ENCODE measurements around the gene RAPGEF6. TPM values are rescaled to one million over a fixed set of nuclear protein-coding genes. Genes with fewer than 3 reads are reported as not detected.

Gene RAPGEF6
- total RNA-seq, 4 donors from 2014 or later = 14.0 to 23.7 (median 17.9) TPM

GRCh38 chr5:131514316-131515283 is 120.4 kb downstream of the RAPGEF6 start:
- H3K27me3 ChIP-seq = no peaks in the 10 kb centered on the region
- H3K9me3 ChIP-seq = no peaks in the 10 kb centered on the region
- no peak overlapping the region for H3K27ac ChIP-seq
- no peak for ATAC-seq
- H3K36me3 ChIP-seq = peaks cover 0 to 20% of the 10 kb centered on the region in 2 donors
- no peak overlapping the region for H3K4me3 ChIP-seq
- H3K4me1 ChIP-seq = no peaks in the 10 kb centered on the region
- WGBS, 2 donors (ENCODE audit: low coverage in 1 of 2) = 61 to 81% methylated on average over 5 to 6 of the region's 6 CpGs
- TF ChIP-seq POLR2AphosphoS5 (IDR thresholded peaks at IDR 0.05) = no peak
- TF ChIP-seq, protein P1, sequence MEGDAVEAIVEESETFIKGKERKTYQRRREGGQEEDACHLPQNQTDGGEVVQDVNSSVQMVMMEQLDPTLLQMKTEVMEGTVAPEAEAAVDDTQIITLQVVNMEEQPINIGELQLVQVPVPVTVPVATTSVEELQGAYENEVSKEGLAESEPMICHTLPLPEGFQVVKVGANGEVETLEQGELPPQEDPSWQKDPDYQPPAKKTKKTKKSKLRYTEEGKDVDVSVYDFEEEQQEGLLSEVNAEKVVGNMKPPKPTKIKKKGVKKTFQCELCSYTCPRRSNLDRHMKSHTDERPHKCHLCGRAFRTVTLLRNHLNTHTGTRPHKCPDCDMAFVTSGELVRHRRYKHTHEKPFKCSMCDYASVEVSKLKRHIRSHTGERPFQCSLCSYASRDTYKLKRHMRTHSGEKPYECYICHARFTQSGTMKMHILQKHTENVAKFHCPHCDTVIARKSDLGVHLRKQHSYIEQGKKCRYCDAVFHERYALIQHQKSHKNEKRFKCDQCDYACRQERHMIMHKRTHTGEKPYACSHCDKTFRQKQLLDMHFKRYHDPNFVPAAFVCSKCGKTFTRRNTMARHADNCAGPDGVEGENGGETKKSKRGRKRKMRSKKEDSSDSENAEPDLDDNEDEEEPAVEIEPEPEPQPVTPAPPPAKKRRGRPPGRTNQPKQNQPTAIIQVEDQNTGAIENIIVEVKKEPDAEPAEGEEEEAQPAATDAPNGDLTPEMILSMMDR (IDR thresholded peaks at IDR 0.05) = peak in 1 of 4 experiments; percentile 7

DNA sequence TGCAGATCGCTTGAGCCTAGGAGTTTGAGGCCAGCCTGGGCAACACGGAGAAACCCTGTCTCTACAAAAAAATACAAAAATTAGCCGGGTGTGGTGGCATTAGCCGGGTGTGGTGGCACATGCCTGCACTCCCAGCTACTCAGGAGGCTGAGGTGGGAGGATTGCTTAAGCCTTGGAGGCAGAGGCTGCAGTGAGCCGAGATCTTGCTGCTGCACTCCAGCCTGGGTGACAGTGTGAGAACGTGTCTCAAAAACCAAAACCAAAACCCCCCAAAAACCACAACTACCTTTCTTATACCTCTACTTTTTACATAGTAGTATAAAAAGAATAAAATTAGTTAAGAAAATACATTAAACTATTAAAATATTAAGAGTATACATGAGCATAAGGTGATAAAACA is 121.2 kb downstream of the RAPGEF6 start:
- 87 to 92% methylated on average over 2 to 4 of the region's 6 CpGs for WGBS, 2 donors (ENCODE audit: low coverage in 1 of 2)
- no peak for TF ChIP-seq POLR2A (IDR thresholded peaks at IDR 0.05)
- no peak for TF ChIP-seq POLR2AphosphoS5 (IDR thresholded peaks at IDR 0.05)
- TF ChIP-seq EP300 (IDR thresholded peaks at IDR 0.05) = no peak
- TF ChIP-seq, protein P1 (IDR thresholded peaks at IDR 0.05) = no peak
- Histone ChIP-seq H3K9me3 (no peaks in the 10 kb centered on the region), H3K27ac (no peak overlapping the region), H3K36me3 (peaks cover 0 to 18% of the 10 kb centered on the region in 2 donors), H3K4me3 (no peak overlapping the region), H3K27me3 (no peaks in the 10 kb centered on the region), H3K4me1 (no peaks in the 10 kb centered on the region)
- no peak for ATAC-seq

DNA sequence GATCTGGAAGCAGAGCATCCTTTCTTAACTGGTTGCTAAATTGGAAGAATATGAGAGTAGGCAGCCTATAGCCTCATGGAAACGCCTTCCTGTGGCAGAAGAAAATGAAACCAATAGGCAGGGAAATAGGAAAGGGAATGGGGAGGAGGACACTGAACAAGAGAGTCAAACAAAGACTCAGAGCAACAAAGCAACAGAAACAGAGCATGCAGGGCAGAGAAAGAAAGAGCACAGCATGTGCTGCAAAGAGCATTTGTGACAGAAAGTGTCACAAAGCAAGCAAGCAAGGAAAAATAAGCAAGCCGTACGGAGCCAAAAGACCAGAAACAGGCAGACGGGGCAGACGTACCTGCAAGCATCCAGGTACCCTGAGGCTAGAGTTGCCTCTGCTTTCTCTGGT is 123.1 kb downstream of the RAPGEF6 start:
- Histone ChIP-seq H3K36me3 (peaks cover 0 to 34% of the 10 kb centered on the region in 2 donors), H3K4me3 (no peak overlapping the region), H3K27ac (no peak overlapping the region), H3K27me3 (no peaks in the 10 kb centered on the region), H3K9me3 (no peaks in the 10 kb centered on the region), H3K4me1 (no peaks in the 10 kb centered on the region)
- no peak for ATAC-seq
- TF ChIP-seq POLR2A (IDR thresholded peaks at IDR 0.05) (no peak), EP300 (IDR thresholded peaks at IDR 0.05) (no peak), POLR2AphosphoS5 (IDR thresholded peaks at IDR 0.05) (no peak)
- TF ChIP-seq, protein P1 (IDR thresholded peaks at IDR 0.05) = no peak
- 84 to 90% methylated on average over 5 of the region's 5 CpGs for WGBS, 2 donors (ENCODE audit: low coverage in 1 of 2)

- no peak for TF ChIP-seq POLR2A (IDR thresholded peaks at IDR 0.05)
- TF ChIP-seq EP300 (IDR thresholded peaks at IDR 0.05) = no peak
- no peak for TF ChIP-seq POLR2AphosphoS5 (IDR thresholded peaks at IDR 0.05)
- TF ChIP-seq, protein P1 (IDR thresholded peaks at IDR 0.05) = no peak
- no peak for ATAC-seq
- no peaks in the 10 kb centered on the region for H3K9me3 ChIP-seq
- H3K4me1 ChIP-seq = no peaks in the 10 kb centered on the region
- peaks cover 0 to 51% of the 10 kb centered on the region in 2 donors for H3K36me3 ChIP-seq
- H3K27ac ChIP-seq = no peak overlapping the region
- H3K27me3 ChIP-seq = no peaks in the 10 kb centered on the region
- H3K4me3 ChIP-seq = no peak overlapping the region
Observed at GRCh38 chr5:131509801-131510200, 125.2 kb downstream of the RAPGEF6 start.
